Stimulated activated CD4-positive, alpha-beta T cell treated with anti-CD3 and anti-CD28 coated beads, Interleukin-1b, Interleukin-23, amount 100 ng/mL, for 24 hours (primary cell): ENCODE data around the gene ANAPC7.
"Not testable (repeated sequence)": the region's sequence is repeated elsewhere in the genome, so short reads cannot be mapped to it uniquely, and the experiment has no call there.

Source experiments
- DNase-seq, 4 experiments: peaks; one replicate each; pipeline ENCODE4 v3.0.0-alpha.2; 2020; ENCODE audit warnings: low read depth in 4 of 4, low spot score in 1 of 4

ANAPC7 gene

DNA sequence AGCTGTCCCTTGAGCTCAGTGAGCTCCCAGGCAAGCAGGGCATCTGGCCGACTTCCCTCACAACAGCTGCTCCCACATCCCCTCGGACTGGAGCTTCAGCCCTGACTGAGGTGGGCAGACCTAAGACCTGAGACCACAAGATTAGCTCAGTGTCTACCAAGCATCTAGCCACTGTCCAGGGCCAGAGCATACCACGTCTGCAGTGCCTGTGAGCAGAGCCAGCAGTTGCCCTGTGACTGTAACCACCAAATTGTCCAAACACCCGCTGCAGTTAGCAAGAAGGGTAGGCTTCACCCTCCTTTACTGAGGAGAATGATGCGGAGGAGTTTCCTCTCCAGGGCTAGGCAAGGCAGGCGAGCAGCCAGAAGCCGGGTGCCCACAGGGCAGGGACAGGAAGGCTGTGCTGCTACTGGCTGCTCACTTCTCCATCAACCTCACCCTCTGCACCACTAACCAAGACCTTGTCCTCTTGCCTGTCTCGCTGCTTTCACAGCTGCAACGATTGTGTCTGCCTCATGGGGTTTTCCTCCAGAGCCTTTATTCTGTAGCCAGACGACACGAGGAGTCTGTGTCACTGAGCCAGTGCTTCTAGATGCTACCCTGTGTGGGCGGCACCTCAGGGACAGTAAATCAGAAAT, 53.9 kb downstream of the ANAPC7 start:
- peak in 2 of 4 experiments; percentile 12 to 28 for DNase-seq

DNA sequence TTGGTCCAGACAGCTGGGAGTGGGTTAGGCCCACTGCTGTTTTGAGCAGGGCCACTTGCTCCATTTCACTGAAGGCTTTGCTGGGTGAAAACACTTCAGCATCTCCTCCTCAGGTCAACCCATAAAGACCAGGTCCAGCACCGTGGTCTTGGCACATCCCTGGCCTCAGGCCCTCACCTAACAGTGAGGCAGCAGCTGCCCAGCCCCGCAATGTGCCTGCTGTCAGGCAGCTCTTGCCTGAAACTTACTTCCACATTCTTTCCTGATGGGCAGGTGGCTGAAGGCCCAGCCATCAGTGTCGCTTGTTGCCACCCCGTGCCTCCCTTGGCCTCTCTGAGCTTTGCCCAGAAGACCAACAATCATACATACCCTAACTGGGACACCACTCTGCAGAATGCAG, 54.4 kb downstream of the ANAPC7 start:
- DNase-seq = no peak

DNA sequence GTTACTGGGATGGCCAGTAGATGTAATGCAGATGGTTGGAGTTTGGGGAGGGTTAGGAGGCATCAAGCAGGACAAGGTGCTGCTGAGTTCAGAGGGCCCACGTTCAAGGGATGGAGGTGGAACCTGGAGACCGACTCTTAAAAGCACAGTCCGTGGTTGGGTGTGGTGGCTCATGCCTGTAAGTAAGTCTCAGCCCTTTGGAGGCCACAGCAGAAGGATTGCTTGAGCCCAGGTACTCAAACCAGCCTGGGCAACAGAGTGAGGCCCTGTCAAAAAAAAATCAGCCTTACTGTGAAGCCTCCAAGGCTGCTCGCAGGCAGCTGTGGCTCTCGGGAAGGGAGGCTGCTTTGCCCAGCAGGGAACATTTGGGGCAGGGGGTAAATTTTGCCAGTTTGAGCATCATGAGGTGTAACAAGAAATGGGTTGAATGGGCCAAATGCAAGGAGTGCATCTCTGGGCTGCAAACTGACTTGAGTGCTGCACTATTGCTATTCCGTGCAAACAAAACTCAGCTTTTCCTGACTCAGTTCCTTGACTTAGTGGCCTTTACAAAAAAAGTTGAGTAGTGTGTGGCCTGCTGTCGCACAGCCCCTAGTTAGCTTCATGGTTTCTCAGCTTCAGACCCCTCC, 55.0 kb downstream of the ANAPC7 start:
- no peak for DNase-seq

DNA sequence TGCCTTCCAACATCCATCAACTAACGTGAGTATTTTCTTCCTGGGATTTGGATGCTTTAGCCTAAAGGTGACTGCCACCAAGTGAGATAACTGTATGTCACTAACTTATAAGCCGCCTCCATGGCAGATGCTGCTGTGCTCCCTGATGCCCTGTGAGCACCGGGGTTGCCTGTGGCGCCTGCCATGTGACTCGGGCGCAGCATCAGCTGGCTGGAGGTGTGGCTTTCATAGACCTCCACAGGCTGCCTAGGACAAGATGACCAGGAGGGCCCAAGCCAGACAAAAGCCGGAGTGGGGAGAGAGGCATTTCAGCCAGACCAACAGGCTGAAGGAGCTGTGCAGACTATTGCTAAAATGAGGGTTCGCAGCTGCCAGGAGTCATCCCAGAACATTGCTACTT, 55.7 kb downstream of the ANAPC7 start:
- no peak for DNase-seq

DNA sequence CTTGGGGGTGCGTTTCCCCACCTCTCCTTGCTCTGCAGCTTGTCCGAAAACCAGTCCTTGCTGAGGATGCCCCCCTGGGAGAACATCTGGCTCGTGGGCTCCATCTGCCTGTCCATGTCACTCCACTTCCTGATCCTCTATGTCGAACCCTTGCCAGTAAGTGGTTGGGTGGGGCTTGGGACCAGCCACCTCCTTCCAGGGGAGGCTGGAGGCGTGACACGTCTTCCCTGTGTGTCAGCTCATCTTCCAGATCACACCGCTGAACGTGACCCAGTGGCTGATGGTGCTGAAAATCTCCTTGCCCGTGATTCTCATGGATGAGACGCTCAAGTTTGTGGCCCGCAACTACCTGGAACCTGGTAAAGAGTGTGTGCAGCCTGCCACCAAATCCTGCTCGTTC, 57.5 kb downstream of the ANAPC7 start:
- no peak for DNase-seq

DNA sequence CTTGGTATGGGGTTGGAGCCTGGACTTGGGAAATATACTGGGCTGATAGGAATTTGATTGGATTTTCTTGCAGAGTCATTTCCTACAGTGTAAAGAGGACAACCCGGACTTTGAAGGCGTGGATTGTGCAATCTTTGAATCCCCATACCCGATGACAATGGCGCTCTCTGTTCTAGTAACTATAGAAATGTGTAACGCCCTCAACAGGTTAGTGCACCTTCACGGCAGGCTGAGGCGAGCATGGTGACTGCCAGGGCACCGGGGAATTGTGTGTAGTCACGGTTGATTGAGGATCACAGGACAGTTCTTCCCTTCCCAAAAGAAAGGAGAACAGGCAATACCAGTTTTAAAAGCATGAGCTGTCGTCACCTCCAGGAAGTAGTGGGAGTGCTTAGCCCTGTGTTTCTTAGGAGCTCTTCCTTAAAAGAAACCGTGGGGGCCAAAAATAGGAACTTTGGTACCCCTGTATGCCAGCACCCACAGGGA, 58.3 kb downstream of the ANAPC7 start:
- no peak for DNase-seq

DNA sequence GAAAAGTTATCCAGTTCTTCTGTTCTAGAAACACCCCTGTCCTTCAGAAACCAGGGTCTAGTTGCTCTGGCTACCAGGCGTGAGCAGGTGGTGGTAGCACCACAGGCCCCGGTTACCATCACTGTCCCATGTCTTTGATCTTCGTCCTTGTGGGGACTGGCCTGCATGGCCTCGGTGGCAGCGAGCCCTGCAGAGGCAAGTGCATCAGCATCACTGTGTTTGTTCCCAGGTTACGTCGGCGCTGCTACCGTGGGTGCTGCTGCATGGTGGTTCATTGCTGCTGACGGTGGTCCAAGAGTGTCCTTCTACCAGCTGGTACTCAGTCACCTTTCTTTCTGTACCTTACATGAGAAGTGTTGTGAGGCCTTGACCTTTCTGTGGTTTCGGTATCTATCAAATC, 58.9 kb downstream of the ANAPC7 start:
- DNase-seq = no peak

DNA sequence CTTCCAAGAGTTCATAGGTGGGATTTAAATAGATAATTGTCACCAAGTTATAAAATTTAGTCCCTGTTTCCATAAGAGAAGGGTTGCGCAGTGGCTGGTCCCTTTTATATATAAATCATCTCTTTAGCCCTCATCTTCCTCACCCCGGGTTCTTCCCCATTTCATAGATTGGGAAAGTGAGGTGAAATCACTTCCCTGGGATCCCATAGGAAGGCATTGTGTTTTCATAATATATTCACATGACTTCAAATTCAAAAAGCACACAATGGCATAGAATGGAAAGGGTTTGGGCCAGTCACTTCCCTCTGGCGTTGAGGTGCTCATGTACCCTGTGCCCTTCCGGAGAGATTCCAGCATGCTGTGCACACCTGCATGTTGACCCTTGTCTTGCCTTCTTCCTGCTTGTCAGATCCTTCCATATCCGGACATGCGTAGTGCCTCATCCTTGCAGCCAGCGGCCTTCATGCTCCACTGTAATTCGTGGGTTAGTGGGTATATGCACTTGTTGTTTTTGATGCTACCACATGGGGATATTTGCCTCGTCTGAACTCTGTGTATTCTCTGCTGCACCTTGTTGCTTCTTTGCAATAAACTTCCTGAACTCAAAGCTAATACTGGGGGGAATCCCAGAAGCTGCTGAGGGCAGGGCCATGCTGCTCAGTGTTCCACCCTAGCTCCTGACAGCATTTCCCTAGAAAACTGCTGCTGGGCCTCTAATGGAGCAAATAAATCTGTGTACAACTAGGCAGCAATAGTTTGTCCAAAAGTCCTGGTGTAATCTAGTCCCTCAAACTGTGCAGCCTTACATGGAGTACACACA, 59.6 kb downstream of the ANAPC7 start:
- DNase-seq = no peak

DNA sequence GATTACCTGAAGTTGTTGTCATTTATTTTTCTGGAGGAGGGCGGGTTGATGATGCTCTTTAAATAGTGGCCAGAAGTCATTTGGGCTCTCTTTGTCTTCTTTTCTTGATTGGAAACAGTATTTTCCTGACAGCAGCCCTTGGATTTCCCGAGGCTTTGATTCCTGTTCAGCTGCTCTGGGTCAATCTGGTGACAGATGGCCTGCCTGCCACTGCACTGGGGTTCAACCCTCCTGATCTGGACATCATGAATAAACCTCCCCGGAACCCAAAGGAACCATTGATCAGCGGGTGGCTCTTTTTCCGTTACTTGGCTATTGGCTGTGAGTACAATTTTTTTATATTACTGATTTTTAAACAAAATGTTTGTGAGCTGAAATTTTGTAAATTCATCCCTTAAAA, 60.4 kb downstream of the ANAPC7 start:
- DNase-seq = no peak

DNA sequence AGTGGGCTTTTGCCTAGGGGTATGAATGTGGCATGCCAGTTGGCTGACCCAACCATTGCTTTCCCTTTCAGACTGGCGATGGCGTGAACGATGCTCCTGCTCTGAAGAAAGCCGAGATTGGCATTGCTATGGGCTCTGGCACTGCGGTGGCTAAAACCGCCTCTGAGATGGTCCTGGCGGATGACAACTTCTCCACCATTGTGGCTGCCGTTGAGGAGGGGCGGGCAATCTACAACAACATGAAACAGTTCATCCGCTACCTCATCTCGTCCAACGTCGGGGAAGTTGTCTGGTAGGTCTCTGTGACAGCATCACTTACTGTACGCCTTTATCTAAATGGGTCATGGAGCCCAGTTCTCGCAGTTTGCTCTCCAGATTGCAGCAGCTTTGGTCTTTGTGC, 61.4 kb downstream of the ANAPC7 start:
- no peak for DNase-seq

DNA sequence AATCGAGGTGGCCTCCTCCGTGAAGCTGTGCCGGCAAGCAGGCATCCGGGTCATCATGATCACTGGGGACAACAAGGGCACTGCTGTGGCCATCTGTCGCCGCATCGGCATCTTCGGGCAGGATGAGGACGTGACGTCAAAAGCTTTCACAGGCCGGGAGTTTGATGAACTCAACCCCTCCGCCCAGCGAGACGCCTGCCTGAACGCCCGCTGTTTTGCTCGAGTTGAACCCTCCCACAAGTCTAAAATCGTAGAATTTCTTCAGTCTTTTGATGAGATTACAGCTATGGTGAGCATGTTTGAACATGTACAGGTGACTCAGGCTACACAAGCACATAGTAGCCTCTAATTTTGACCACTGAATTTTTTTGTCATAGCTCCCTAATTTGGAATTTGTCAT, 62.8 kb downstream of the ANAPC7 start:
- no peak for DNase-seq

DNA sequence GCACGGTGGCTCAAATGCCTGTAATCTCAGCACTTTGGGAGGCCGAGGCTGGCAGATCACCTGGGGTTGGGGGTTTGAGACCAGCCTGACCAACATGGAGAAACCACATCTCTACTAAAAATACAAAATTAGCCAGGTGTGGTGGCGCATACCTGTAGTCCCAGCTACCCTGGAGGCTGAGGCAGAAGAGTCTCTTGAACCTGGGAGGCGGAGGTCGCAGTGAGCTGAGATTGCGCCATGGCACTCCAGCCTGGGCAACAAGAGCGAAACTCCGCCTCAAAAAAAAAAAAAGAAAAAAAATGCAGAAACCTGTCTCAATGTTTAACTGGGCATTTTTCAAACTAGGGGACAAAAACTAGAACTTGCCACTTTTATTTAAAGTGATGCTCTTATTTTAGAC, 63.2 kb downstream of the ANAPC7 start:
- not testable (repeated sequence) for DNase-seq

DNA sequence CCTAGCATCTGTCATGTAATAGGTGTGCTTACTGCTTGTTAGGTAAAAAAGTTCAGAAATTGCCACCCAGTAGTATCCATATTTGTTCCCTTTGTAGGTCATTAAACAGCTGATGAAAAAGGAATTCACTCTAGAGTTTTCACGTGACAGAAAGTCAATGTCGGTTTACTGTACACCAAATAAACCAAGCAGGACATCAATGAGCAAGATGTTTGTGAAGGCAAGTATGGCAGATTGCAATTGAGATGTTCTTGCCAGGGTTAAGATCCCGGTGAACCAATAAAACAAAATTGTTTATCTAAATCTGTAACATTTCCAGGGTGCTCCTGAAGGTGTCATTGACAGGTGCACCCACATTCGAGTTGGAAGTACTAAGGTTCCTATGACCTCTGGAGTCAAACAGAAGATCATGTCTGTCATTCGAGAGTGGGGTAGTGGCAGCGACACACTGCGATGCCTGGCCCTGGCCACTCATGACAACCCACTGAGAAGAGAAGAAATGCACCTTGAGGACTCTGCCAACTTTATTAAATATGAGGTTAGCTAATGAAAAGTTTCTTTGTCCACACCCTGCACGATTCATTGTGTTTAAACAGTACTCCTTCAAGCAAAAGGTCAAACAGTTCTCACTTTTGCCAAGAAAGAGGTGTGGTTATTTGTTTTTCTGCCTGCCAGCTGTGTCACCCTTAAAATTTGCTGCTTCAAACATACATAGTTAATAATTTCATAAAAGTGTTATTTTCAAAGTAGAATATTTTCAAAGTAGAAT, 64.1 kb downstream of the ANAPC7 start:
- DNase-seq = no peak

DNA sequence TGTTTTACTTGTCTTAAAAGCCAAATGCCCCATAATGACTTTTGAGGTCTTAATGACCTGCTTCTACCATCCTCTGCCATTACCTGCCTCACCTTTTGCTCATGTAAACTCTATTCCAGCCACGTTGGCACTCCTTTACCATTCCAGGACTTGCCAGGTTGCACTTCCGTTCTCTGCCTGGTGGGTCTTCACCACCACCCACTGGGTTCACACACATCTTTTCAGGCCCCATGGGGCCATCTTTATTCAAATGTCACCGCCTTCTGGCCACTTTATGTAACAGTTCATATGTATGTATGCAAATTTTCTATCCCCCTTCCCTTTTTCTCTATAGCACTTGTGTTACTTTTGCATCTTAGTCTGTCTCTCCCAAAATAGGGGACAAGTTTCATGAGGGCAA, 64.8 kb downstream of the ANAPC7 start:
- no peak for DNase-seq

DNA sequence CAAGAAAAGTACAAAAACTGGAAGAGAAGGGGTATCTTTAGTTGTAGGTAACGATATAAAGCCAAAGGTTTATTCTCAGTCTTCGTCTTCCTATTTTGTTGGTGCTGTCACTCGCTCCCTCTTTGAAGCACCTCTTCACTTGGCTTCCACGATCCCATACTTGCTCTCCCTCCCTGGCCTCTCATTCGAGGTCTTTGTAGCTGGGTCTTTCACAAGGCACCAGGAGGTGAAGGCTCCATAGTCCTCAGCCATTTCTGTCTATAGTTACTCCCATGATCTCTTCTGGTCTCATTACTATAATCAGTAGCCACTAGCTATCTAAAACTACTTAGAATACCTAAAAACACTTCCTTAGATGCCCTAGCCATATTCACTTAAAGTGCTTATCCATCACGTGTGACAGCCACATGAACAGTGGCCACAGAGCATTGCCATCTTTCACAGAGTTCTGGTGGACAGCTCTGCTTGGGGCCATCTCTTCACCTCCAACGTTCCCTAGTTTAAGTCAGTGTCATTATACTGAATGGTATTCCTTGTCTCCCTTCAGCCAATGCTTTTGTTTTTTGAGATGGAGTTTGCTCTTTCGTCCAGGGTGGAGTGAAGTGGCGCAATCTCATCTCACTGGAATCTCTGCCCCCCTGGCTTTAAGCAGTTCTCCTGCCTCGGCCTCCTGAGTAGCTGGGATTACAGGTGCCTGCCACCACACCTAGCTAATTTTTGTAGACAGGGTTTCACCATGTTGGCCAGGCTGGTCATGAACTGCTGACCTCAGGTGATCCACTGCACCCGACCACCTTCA, 65.4 kb downstream of the ANAPC7 start:
- DNase-seq = no peak

DNA sequence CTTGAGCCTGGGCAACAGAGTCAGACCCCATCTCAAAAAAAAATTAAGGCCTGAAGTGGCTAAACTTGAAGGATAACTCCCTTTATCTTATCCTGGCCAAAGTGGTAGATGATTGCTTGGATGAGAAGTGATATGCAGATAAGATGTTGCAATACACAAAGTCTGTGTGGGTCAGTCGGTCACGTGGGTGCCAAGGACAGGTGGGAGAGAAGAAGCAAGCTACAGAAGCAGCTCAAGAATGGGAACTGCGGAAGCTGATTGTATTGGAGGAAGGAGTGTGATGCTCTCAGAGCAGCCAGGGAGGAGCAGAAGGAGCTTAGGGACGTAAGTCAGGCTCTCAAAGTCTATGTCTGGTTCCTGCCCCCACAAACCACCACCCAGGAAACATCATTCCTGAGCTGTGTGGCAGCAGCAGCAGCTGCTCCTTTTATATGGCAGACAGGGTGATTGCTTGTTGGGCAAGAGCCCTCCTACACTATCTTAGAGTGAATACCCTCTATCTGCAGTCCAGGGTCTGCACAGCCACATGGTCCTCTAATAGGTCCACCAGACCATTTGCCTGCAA, 67.9 kb downstream of the ANAPC7 start:
- no peak for DNase-seq

DNA sequence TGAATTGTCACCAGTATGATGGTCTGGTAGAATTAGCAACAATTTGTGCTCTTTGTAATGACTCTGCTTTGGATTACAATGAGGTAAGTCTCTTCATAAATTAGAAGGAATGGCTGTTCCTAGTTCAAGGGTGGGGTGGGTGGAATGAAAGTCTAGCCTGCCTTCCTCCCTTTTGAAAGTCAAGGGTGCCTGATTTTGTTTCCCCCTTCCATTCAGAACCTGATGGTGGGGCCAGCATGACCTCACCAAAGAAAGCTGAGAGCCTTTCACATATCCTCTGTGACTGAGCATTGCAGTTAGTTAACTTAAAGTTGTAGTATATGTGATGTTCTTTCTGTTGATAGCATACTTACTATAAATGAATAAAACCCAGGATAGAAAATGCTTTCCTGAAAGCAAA, 70.3 kb downstream of the ANAPC7 start:
- no peak for DNase-seq

DNA sequence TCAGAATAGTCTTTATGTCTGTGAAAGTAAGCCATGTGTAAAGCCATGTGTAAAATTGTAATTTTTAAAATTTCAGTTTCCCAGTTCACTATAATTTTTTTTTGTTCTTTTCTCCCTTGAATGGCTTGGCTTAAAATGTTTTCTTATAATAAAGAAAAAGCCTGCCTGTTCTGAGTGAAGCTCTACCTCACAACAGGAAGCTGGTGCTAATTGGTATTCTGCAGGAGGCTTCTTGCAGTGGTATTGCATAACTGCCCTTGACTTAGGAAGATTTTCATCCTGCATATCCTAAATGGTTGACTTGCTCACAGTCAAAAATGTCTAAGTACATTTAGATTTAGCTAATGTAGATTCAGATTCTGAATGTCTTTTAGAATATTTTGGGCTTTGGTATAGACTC, 73.0 kb downstream of the ANAPC7 start:
- no peak for DNase-seq

DNA sequence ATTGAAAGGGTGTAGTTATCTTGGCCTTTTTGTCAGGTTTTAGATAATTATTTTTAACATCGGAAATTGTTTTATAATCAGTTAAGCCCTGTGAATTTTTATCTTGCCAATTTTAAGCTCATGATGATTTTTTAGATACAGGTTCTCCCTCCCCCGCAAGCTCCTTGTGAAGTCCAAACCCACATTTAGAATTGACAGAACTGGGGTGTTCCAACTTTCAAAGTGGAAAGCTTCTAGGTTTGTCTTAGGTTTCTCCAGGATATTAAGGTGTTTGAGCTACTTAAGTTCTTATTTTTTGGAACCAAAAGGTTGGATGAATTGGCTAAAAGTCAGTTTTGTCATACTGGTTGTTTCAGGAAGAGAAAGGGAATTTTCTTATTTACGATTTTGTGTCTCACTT, 73.4 kb downstream of the ANAPC7 start:
- DNase-seq = no peak

DNA sequence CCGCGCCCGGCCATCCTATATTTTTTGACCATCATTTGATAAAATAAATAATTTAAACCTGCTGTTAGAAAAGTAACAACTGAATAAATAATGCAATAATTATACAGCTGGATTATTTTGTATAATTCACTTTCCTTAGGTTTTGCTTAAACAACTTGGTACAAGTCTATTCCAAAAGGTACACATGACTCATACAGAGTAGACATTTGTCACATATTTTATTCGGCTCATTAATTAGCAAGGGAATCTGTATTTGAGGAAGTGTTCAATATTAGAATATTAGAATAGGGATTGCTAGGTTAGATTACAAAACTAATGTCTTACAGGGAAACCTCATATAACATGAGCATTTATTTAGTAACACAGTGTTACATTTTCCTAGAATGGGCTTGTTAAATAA, 73.8 kb downstream of the ANAPC7 start:
- no peak for DNase-seq
